Stimulated activated CD4-positive, alpha-beta T cell treated with anti-CD3 and anti-CD28 coated beads, Interleukin-4, amount 100 ng/mL, for 1 hour (primary cell): ENCODE measurements around the gene ACTR3C.
"Not testable (repeated sequence)": the region's sequence is repeated elsewhere in the genome, so short reads cannot be mapped to it uniquely, and the experiment has no call there.

ENCODE experiments used
- DNase-seq: peaks from one replicate; pipeline ENCODE4 v3.0.0-alpha.2; 2020

The ACTR3C gene

GRCh38 chr7:150276132-150276695 lies 47.1 kb downstream of the ACTR3C start:
- peak; percentile 8 for DNase-seq

- not testable (repeated sequence) for DNase-seq
These were observed 51.4 kb downstream of the ACTR3C start for GRCh38 chr7:150271898-150272297.

- DNase-seq, result not testable (repeated sequence)
These were observed 53.1 kb downstream of the ACTR3C start for GRCh38 chr7:150270101-150270824.

GRCh38 chr7:150268798-150269197 lies 54.5 kb downstream of the ACTR3C start:
- not testable (repeated sequence) for DNase-seq

- DNase-seq, result not testable (repeated sequence)
These were observed 55.1 kb downstream of the ACTR3C start for GRCh38 chr7:150268287-150268686.

GRCh38 chr7:150266953-150267665 lies 56.2 kb downstream of the ACTR3C start:
- DNase-seq, result not testable (repeated sequence)

- DNase-seq, result not testable (repeated sequence)
These were observed 60.7 kb downstream of the ACTR3C start for GRCh38 chr7:150262656-150263055.

GRCh38 chr7:150247745-150248144 lies 75.6 kb downstream of the ACTR3C start:
- DNase-seq, result not testable (repeated sequence)

- DNase-seq, result not testable (repeated sequence)
These were observed 78.1 kb downstream of the ACTR3C start for GRCh38 chr7:150245208-150245607.

GRCh38 chr7:150242935-150243334 lies 80.4 kb downstream of the ACTR3C start:
- DNase-seq, result not testable (repeated sequence)

GRCh38 chr7:150225444-150225843 lies 97.9 kb downstream of the ACTR3C start:
- not testable (repeated sequence) for DNase-seq

- not testable (repeated sequence) for DNase-seq
These were observed 101.0 kb downstream of the ACTR3C start for GRCh38 chr7:150222083-150222972.

GRCh38 chr7:150220673-150221181 lies 102.6 kb downstream of the ACTR3C start:
- DNase-seq, result not testable (repeated sequence)

GRCh38 chr7:150219941-150220658 lies 103.2 kb downstream of the ACTR3C start:
- DNase-seq, result not testable (repeated sequence)

- DNase-seq, result not testable (repeated sequence)
These were observed 116.5 kb downstream of the ACTR3C start for GRCh38 chr7:150206848-150207247.

GRCh38 chr7:150205866-150206265 lies 117.5 kb downstream of the ACTR3C start:
- DNase-seq, result not testable (repeated sequence)

- not testable (repeated sequence) for DNase-seq
These were observed 118.8 kb downstream of the ACTR3C start for GRCh38 chr7:150204577-150204976.

- not testable (repeated sequence) for DNase-seq
These were observed 120.5 kb downstream of the ACTR3C start for GRCh38 chr7:150202894-150203293.
